PC-3 (cell line): ENCODE results near the gene STX18. TPM values are rescaled to one million over a fixed set of nuclear protein-coding genes. Genes with fewer than 3 reads are reported as not detected.
"Not testable (repeated sequence)": the region's sequence is repeated elsewhere in the genome, so short reads cannot be mapped to it uniquely, and the experiment has no call there.

ENCODE experiments used
- ATAC-seq: fragments of 200-7000 bp; cut with Tn5 transposase; 2 replicates; pipeline ENCODE4 v1.9.1; 2020; ENCODE audit warnings: mild to moderate bottlenecking, moderate library complexity
- BruUV-seq: library from RNA; stranded (reverse); fragments of 400-500 nt; replicated peaks from 2 replicates; lab custom pipeline; 2021; lab: Mats Ljungman, UMichigan
- CTCF ChIA-PET: fragments of 300-600 bp; sonication (Branson Sonifier 250); formaldehyde crosslinking; loops from one replicate; lab custom pipeline; 2022; ENCODE audit warnings: antibody characterized with exemption; lab: Charles Lee
- POLR2A ChIA-PET: fragments of 300-600 bp; sonication (Branson Sonifier 250); formaldehyde crosslinking; loops from one replicate; lab custom pipeline; 2022; ENCODE audit warnings: antibody characterized with exemption; ENCODE audit not compliant: unreplicated experiment; lab: Charles Lee
- DNase-seq: peaks from one replicate; pipeline ENCODE4 v3.0.0-alpha.2; 2015
- H2AFZ ChIP-seq: fragments of 300-600 bp; sonication (generic); 2 replicates; pipeline ENCODE4 v1.6.0; 2016; ENCODE audit warnings: antibody characterized with exemption, low read length
- H3F3A ChIP-seq: fragments of 300-600 bp; sonication (generic); one replicate; pipeline ENCODE4 v1.6.0; 2017; ENCODE audit warnings: antibody characterized with exemption, low read length, control low read depth, mild to moderate bottlenecking; ENCODE audit not compliant: unreplicated experiment
- H3K27ac ChIP-seq: fragments of 300-600 bp; sonication (generic); 2 replicates; pipeline ENCODE4 v1.5.1; 2016; ENCODE audit warnings: mild to moderate bottlenecking, low read length
- H3K27me3 ChIP-seq: fragments of 300-600 bp; sonication (generic); 2 replicates; pipeline ENCODE4 v1.6.1; 2016; ENCODE audit warnings: low read length, mixed read lengths
- H3K36me3 ChIP-seq: fragments of 300-600 bp; sonication (generic); 2 replicates; pipeline ENCODE4 v1.6.1; 2016; ENCODE audit warnings: low read depth, mixed run types, low read length, mixed read lengths
- H3K4me1 ChIP-seq: fragments of 300-600 bp; sonication (generic); 2 replicates; pipeline ENCODE4 v1.5.1; 2016; ENCODE audit warnings: low read length; ENCODE audit not compliant: insufficient read depth
- H3K4me2 ChIP-seq: fragments of 300-600 bp; sonication (generic); 2 replicates; pipeline ENCODE4 v1.6.0; 2016; ENCODE audit warnings: low read length
- H3K4me3 ChIP-seq: fragments of 300-600 bp; sonication (generic); 2 replicates; pipeline ENCODE4 v1.5.1; 2016; ENCODE audit warnings: mild to moderate bottlenecking, low read length, mixed read lengths
- H3K79me2 ChIP-seq: fragments of 300-600 bp; sonication (generic); 2 replicates; pipeline ENCODE4 v1.6.1; 2017; ENCODE audit warnings: low read length, mixed read lengths
- H3K9ac ChIP-seq: fragments of 300-600 bp; sonication (generic); 2 replicates; pipeline ENCODE4 v1.6.0; 2016; ENCODE audit warnings: mild to moderate bottlenecking, low read length
- H3K9me2 ChIP-seq: fragments of 300-600 bp; sonication (generic); replicated peaks from 2 replicates; pipeline ENCODE4 v1.6.1; 2016; ENCODE audit warnings: mixed run types, low read length, mixed read lengths
- H3K9me3 ChIP-seq: fragments of 300-600 bp; sonication (generic); 2 replicates; pipeline ENCODE4 v1.6.1; 2016; ENCODE audit warnings: low read length, mixed read lengths
- H4K20me1 ChIP-seq: fragments of 300-600 bp; sonication (generic); 2 replicates; pipeline ENCODE4 v1.6.1; 2016; ENCODE audit warnings: low read length, mixed read lengths
- CTCF ChIP-seq: fragments of 300-600 bp; sonication (generic); conservative IDR thresholded peaks from 2 replicates; pipeline ENCODE4 v1.5.1; 2017; ENCODE audit warnings: antibody characterized with exemption, low read depth, mild to moderate bottlenecking, low read length
- EZH2 ChIP-seq: fragments of 300-600 bp; sonication (generic); IDR thresholded peaks from one replicate; pipeline ENCODE4 v1.6.1; 2017; ENCODE audit warnings: antibody characterized with exemption, mild to moderate bottlenecking, low read length; ENCODE audit not compliant: unreplicated experiment
- EZH2phosphoT487 ChIP-seq: fragments of 300-600 bp; sonication (generic); IDR thresholded peaks from 2 replicates; pipeline ENCODE4 v1.6.1; 2018; ENCODE audit warnings: mild to moderate bottlenecking, antibody characterized with exemption, low read length, borderline replicate concordance
- intact Hi-C: fragments of 100-400 bp; cut with micrococcal nuclease; formaldehyde crosslinking; loops from 2 replicates; pipeline ENCODE4 v1.9.0; 2023
- total RNA-seq: library from RNA; depleted of rRNA; stranded (reverse); fragments of >200 nt; gene quantifications from 2 replicates; pipeline ENCODE4 v1.2.3, GENCODE V29; 2014

Gene STX18
- total RNA-seq, 1 experiment from 2014 or later: 25.0 TPM

GRCh38 chr4:4423706-4424498 is 117.9 kb downstream of the STX18 start:
- H3K4me2 ChIP-seq: no peak overlapping the region
- H3F3A ChIP-seq: no peaks in the 10 kb centered on the region
- no peak overlapping the region for H2AFZ ChIP-seq
- H3K9me2 ChIP-seq: no peaks in the 10 kb centered on the region
- no peak for TF ChIP-seq EZH2
- TF ChIP-seq EZH2phosphoT487: no peak
- TF ChIP-seq CTCF: no peak
- H3K9ac ChIP-seq: no peak overlapping the region
- DNase-seq (no peak), ATAC-seq (no peak)
- no peaks in the 10 kb centered on the region for H4K20me1 ChIP-seq
- no TSS peak for BruUV-seq
- H3K79me2 ChIP-seq: no peaks in the 10 kb centered on the region
- H3K4me3 ChIP-seq: no peak overlapping the region
- H3K9me3 ChIP-seq: no peaks in the 10 kb centered on the region
- H3K4me1 ChIP-seq: no peaks in the 10 kb centered on the region
- no peaks in the 10 kb centered on the region; the same call in 1 of the 2 replicates for H3K36me3 ChIP-seq
- intact Hi-C loops: no loop called here
- no peaks in the 10 kb centered on the region for H3K27me3 ChIP-seq
- CTCF ChIA-PET: no interaction called here
- POLR2A ChIA-PET: no interaction called here
- no peak overlapping the region for H3K27ac ChIP-seq

GRCh38 chr4:4422856-4423499 is 118.9 kb downstream of the STX18 start:
- ChIA-PET CTCF (no interaction called here), POLR2A (no interaction called here)
- BruUV-seq: no TSS peak
- H3K27ac ChIP-seq: no peak overlapping the region
- H3K9me2 ChIP-seq: no peaks in the 10 kb centered on the region
- no peak overlapping the region for H3K9ac ChIP-seq
- H3K4me2 ChIP-seq: no peak overlapping the region
- H3K9me3 ChIP-seq: no peaks in the 10 kb centered on the region
- no peaks in the 10 kb centered on the region for H3F3A ChIP-seq
- no peaks in the 10 kb centered on the region; the same call in 1 of the 2 replicates for H3K36me3 ChIP-seq
- DNase-seq (no peak), ATAC-seq (no peak)
- H3K4me1 ChIP-seq: no peaks in the 10 kb centered on the region
- no peaks in the 10 kb centered on the region for H4K20me1 ChIP-seq
- intact Hi-C loops: no loop called here
- no peaks in the 10 kb centered on the region for H3K79me2 ChIP-seq
- H3K4me3 ChIP-seq: no peak overlapping the region
- no peak overlapping the region for H2AFZ ChIP-seq
- no peaks in the 10 kb centered on the region for H3K27me3 ChIP-seq
- TF ChIP-seq CTCF (no peak), EZH2 (no peak), EZH2phosphoT487 (no peak)

- intact Hi-C loops, DNase-seq, POLR2A ChIA-PET, H3K27me3 ChIP-seq, H3K4me3 ChIP-seq, H3K4me1 ChIP-seq, H3K36me3 ChIP-seq, H2AFZ ChIP-seq, CTCF ChIA-PET, H3K9me3 ChIP-seq, H3K9ac ChIP-seq, H3K9me2 ChIP-seq, H3K79me2 ChIP-seq, H3K27ac ChIP-seq, H3F3A ChIP-seq, ATAC-seq, H4K20me1 ChIP-seq, H3K4me2 ChIP-seq, BruUV-seq: not testable (repeated sequence)
These were observed 119.7 kb downstream of the STX18 start for GRCh38 chr4:4422117-4422516.
